SU-DHL-6 (cell line): Measurements from ENCODE around the gene ZNF391.

ENCODE experiments used
- H2AFZ ChIP-seq: fragments of 200-600 bp; sonication (generic); 2 replicates; pipeline ENCODE4 v1.6.1; 2014; ENCODE audit warnings: low read depth, mild to moderate bottlenecking, moderate library complexity, mixed read lengths, antibody characterized with exemption, low read length; ENCODE audit not compliant: severe bottlenecking
- H3F3A ChIP-seq: fragments of 200-600 bp; shearing (Covaris generic); 2 replicates; pipeline ENCODE4 v1.6.0; 2016; ENCODE audit warnings: antibody characterized with exemption, mild to moderate bottlenecking; ENCODE audit not compliant: insufficient read depth
- H3K27ac ChIP-seq: fragments of 200-600 bp; sonication (generic); 2 replicates; pipeline ENCODE4 v1.5.1; 2016; ENCODE audit warnings: low read depth, mild to moderate bottlenecking, low read length, moderate library complexity, mixed read lengths
- H3K27me3 ChIP-seq: fragments of 200-600 bp; sonication (generic), shearing (Covaris generic); 2 replicates; pipeline ENCODE4 v1.6.0; 2014; ENCODE audit warnings: mild to moderate bottlenecking, low read length
- H3K36me3 ChIP-seq: fragments of 200-600 bp; sonication (generic); 2 replicates; pipeline ENCODE4 v1.6.1; 2014; ENCODE audit warnings: mild to moderate bottlenecking, low read length, mixed read lengths
- H3K4me2 ChIP-seq: fragments of 300-600, 200-600 bp; shearing (Covaris generic), sonication (generic); 2 replicates; pipeline ENCODE4 v1.6.0; 2014; ENCODE audit warnings: low read length, low read depth, mild to moderate bottlenecking; ENCODE audit not compliant: poor library complexity, severe bottlenecking
- H3K4me3 ChIP-seq: fragments of 200-600 bp; sonication (generic); 2 replicates; pipeline ENCODE4 v1.5.1; 2014; ENCODE audit warnings: antibody characterized with exemption, low read length, mild to moderate bottlenecking, mixed read lengths; ENCODE audit not compliant: insufficient read depth, poor library complexity, severe bottlenecking
- H3K79me2 ChIP-seq: fragments of 200-600 bp; sonication (generic); 2 replicates; pipeline ENCODE4 v1.6.1; 2014; ENCODE audit warnings: mild to moderate bottlenecking, low read length, moderate library complexity; ENCODE audit not compliant: insufficient read depth
- H3K9ac ChIP-seq: fragments of 200-600 bp; sonication (generic); 2 replicates; pipeline ENCODE4 v1.7.0; 2014; ENCODE audit warnings: mild to moderate bottlenecking, low read length
- H3K9me2 ChIP-seq: fragments of 200-600 bp; sonication (generic); replicated peaks from 2 replicates; pipeline ENCODE4 v1.6.1; 2014; ENCODE audit warnings: low read length; ENCODE audit not compliant: insufficient read depth
- H3K9me3 ChIP-seq: fragments of 200-600 bp; sonication (generic); 2 replicates; pipeline ENCODE4 v1.6.1; 2014; ENCODE audit warnings: low read length, mixed read lengths; ENCODE audit not compliant: insufficient read depth
- H4K20me1 ChIP-seq: fragments of 200-600 bp; sonication (generic); 2 replicates; pipeline ENCODE4 v1.6.1; 2014; ENCODE audit warnings: low read depth, mild to moderate bottlenecking, antibody characterized with exemption, low read length, moderate library complexity, mixed read lengths
- CTCF ChIP-seq: fragments of 200-600 bp; sonication (generic); IDR thresholded peaks from one replicate; pipeline ENCODE4 v1.5.1; 2017; ENCODE audit warnings: antibody characterized with exemption, mild to moderate bottlenecking, low read length, moderate library complexity; ENCODE audit not compliant: insufficient read depth, poor library complexity, severe bottlenecking
- EZH2phosphoT487 ChIP-seq: fragments of 200-600 bp; sonication (generic), shearing (Covaris generic); conservative IDR thresholded peaks from 2 replicates; pipeline ENCODE4 v1.6.1; 2018; ENCODE audit warnings: mild to moderate bottlenecking, antibody characterized with exemption, low read length, moderate library complexity, mixed read lengths

The ZNF391 gene

DNA sequence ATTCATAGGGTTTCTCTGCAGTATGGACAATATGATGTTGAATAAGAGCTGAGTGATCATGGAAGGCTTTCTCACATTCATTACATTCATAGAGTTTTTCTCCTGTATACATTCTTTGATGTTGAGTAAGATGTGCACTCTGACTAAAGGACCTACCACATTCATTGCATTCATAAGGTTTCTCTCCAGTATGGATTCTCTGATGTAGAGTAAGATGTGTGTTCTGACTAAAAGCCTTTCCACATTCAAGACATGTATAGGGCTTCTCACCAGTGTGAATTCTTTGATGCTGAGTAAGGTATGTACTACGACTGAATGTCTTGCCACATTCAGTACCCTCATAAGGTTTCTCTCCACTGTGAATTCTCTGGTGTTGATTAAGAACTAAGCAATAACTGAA lies 29.3 kb upstream of the ZNF391 start:
- Histone ChIP-seq H3K9me2 (no peaks in the 10 kb centered on the region), H3K36me3 (no peaks in the 10 kb centered on the region), H3K27ac (no peak overlapping the region), H3K4me3 (no peak overlapping the region), H3F3A (no peaks in the 10 kb centered on the region), H3K27me3 (peaks cover 3% of the 10 kb centered on the region; the same call in 1 of the 2 replicates), H3K79me2 (no peaks in the 10 kb centered on the region), H3K9me3 (peaks cover 34% of the 10 kb centered on the region), H3K4me2 (no peak overlapping the region), H3K9ac (no peak overlapping the region), H4K20me1 (no peaks in the 10 kb centered on the region), H2AFZ (no peak overlapping the region)
- TF ChIP-seq CTCF (no peak), EZH2phosphoT487 (no peak)

DNA sequence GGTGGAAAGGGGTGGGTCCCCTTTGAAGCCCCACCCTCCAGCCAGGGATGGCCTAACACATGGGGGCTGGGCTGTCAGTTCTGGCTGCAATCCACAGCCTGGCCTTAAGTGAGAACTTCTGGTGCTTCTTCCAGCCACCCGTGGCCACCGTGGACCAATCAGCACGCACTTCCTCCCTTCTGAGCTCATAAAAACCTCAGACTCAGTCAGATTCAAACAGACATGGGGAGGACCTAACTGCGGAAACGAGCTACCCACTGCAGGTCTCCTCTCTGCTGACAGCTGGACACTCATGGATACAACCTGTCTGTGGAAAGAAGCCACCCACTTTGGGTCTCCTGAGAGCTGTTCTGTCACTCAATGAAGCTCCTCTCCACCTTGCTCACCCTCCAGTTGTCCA lies 20.4 kb upstream of the ZNF391 start:
- Histone ChIP-seq H3K9me3 (peaks cover 14% of the 10 kb centered on the region), H3K27ac (no peak overlapping the region), H3K36me3 (no peaks in the 10 kb centered on the region), H3K79me2 (no peaks in the 10 kb centered on the region), H4K20me1 (no peaks in the 10 kb centered on the region), H3F3A (no peaks in the 10 kb centered on the region), H3K4me2 (no peak overlapping the region), H3K9ac (no peak overlapping the region), H3K4me3 (no peak overlapping the region), H2AFZ (no peak overlapping the region), H3K27me3 (no peaks in the 10 kb centered on the region), H3K9me2 (no peaks in the 10 kb centered on the region)
- no peak for TF ChIP-seq EZH2phosphoT487
- no peak for TF ChIP-seq CTCF

DNA sequence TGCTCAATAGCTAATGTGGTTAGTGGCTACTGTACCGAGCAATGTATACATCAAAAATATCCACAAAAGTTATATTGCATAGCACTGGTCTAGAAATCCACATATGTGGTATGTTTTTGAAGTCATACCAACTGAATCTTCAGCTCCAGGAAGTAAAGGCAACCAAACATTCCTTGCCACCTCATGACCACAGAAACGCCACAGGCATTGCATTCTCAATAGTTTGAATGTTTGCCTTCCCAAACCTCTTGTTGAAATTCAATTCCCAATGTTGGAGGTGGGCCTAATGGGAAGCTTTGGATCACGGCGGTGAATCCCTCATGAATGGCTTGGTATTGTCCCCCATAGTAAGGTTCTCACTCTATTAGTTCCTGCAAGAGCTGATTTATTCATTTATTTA lies 18.2 kb upstream of the ZNF391 start:
- Histone ChIP-seq H3K27me3 (no peaks in the 10 kb centered on the region), H3K4me3 (no peak overlapping the region), H3K27ac (no peak overlapping the region), H3K4me2 (no peak overlapping the region), H3K9me3 (peaks cover 14% of the 10 kb centered on the region), H3K36me3 (no peaks in the 10 kb centered on the region), H3K9me2 (no peaks in the 10 kb centered on the region), H4K20me1 (no peaks in the 10 kb centered on the region), H2AFZ (no peak overlapping the region), H3K79me2 (no peaks in the 10 kb centered on the region), H3F3A (no peaks in the 10 kb centered on the region), H3K9ac (no peak overlapping the region)
- TF ChIP-seq CTCF: no peak
- TF ChIP-seq EZH2phosphoT487: no peak
